SJSA1 (cell line): Measurements from ENCODE around the gene DSTN. TPM values are rescaled to one million over a fixed set of nuclear protein-coding genes. Genes with fewer than 3 reads are reported as not detected.
A peak's percentile ranks its signal among the peaks of the same experiment; 100 is the strongest.

Source experiments
- DNase-seq, 2 experiments: peaks; one replicate each; pipeline ENCODE4 v3.0.0-alpha.2; 2015 to 2020; ENCODE audit warnings: low spot score in 2 of 2, low read depth in 1 of 2
- H3K27ac ChIP-seq: fragments of 250-450 bp; sonication (Bioruptor Pico); 2 replicates; pipeline ENCODE4 v1.5.1; 2020; ENCODE audit warnings: mild to moderate bottlenecking, moderate library complexity
- H3K27me3 ChIP-seq: fragments of 250-450 bp; sonication (Bioruptor Pico); replicated peaks from 2 replicates; pipeline ENCODE4 v1.5.1; 2020; ENCODE audit warnings: mild to moderate bottlenecking, moderate library complexity
- H3K36me3 ChIP-seq: fragments of 250-450 bp; sonication (Bioruptor Pico); 2 replicates; pipeline ENCODE4 v1.5.1; 2020; ENCODE audit warnings: mild to moderate bottlenecking
- H3K4me1 ChIP-seq: fragments of 250-450 bp; sonication (Bioruptor Pico); replicated peaks from 2 replicates; pipeline ENCODE4 v1.6.1; 2021; ENCODE audit warnings: mild to moderate bottlenecking
- H3K4me3 ChIP-seq: fragments of 250-450 bp; sonication (Bioruptor Pico); 2 replicates; pipeline ENCODE4 v1.5.1; 2020; ENCODE audit warnings: mild to moderate bottlenecking
- H3K9me3 ChIP-seq: fragments of 250-450 bp; sonication (Bioruptor Pico); replicated peaks from 2 replicates; pipeline ENCODE4 v1.5.1; 2020; ENCODE audit warnings: mild to moderate bottlenecking
- total RNA-seq: library from RNA; depleted of rRNA; stranded (reverse); fragments of >200 nt; shearing (Covaris generic); gene quantifications from 2 replicates; pipeline ENCODE4 v1.2.3, GENCODE V29; 2014

DSTN gene
- total RNA-seq, 1 experiment from 2014 or later: 480 TPM

- H3K4me3 ChIP-seq: no peak overlapping the region
- no peaks in the 10 kb centered on the region for H3K9me3 ChIP-seq
- peak in 1 of 2 experiments; percentile 29 for DNase-seq
- no peaks in the 10 kb centered on the region for H3K4me1 ChIP-seq
- peaks cover 98% of the 10 kb centered on the region for H3K36me3 ChIP-seq
- no peaks in the 10 kb centered on the region for H3K27me3 ChIP-seq
- H3K27ac ChIP-seq: no peak overlapping the region
Measured at GRCh38 chr20:17622086-17622850, 52.4 kb downstream of the DSTN start.

GRCh38 chr20:17622851-17623508 is 53.1 kb downstream of the DSTN start:
- H3K36me3 ChIP-seq: peaks cover 98% of the 10 kb centered on the region
- no peaks in the 10 kb centered on the region for H3K27me3 ChIP-seq
- no peak for DNase-seq
- no peak overlapping the region for H3K4me3 ChIP-seq
- H3K27ac ChIP-seq: no peak overlapping the region
- H3K4me1 ChIP-seq: no peaks in the 10 kb centered on the region
- no peaks in the 10 kb centered on the region for H3K9me3 ChIP-seq

- Histone ChIP-seq H3K9me3 (no peaks in the 10 kb centered on the region), H3K27ac (no peak overlapping the region), H3K4me3 (no peak overlapping the region), H3K27me3 (no peaks in the 10 kb centered on the region), H3K4me1 (no peaks in the 10 kb centered on the region), H3K36me3 (peaks cover 98% of the 10 kb centered on the region)
- no peak for DNase-seq
Measured at GRCh38 chr20:17624070-17624469, 54.2 kb downstream of the DSTN start.

- no peak for DNase-seq
- H3K27ac ChIP-seq: no peak overlapping the region
- no peaks in the 10 kb centered on the region for H3K9me3 ChIP-seq
- peaks cover 98% of the 10 kb centered on the region for H3K36me3 ChIP-seq
- no peaks in the 10 kb centered on the region for H3K27me3 ChIP-seq
- no peaks in the 10 kb centered on the region for H3K4me1 ChIP-seq
- no peak overlapping the region for H3K4me3 ChIP-seq
Measured at GRCh38 chr20:17624551-17625245, 54.8 kb downstream of the DSTN start.

GRCh38 chr20:17625246-17626051 is 55.6 kb downstream of the DSTN start:
- Histone ChIP-seq H3K27ac (no peak overlapping the region), H3K4me3 (no peak overlapping the region), H3K27me3 (no peaks in the 10 kb centered on the region), H3K4me1 (no peaks in the 10 kb centered on the region), H3K36me3 (peaks cover 98% of the 10 kb centered on the region), H3K9me3 (no peaks in the 10 kb centered on the region)
- DNase-seq: no peak

- H3K27ac ChIP-seq: no peak overlapping the region
- no peak overlapping the region for H3K4me3 ChIP-seq
- peaks cover 98% of the 10 kb centered on the region for H3K36me3 ChIP-seq
- H3K27me3 ChIP-seq: no peaks in the 10 kb centered on the region
- DNase-seq: no peak
- no peaks in the 10 kb centered on the region for H3K9me3 ChIP-seq
- no peaks in the 10 kb centered on the region for H3K4me1 ChIP-seq
Measured at GRCh38 chr20:17626217-17627007, 56.5 kb downstream of the DSTN start.

GRCh38 chr20:17627101-17627955 is 57.5 kb downstream of the DSTN start:
- H3K27me3 ChIP-seq: no peaks in the 10 kb centered on the region
- DNase-seq: no peak
- peaks cover 98% of the 10 kb centered on the region for H3K36me3 ChIP-seq
- no peaks in the 10 kb centered on the region for H3K9me3 ChIP-seq
- no peak overlapping the region for H3K27ac ChIP-seq
- H3K4me3 ChIP-seq: no peak overlapping the region
- no peaks in the 10 kb centered on the region for H3K4me1 ChIP-seq

- Histone ChIP-seq H3K4me1 (no peaks in the 10 kb centered on the region), H3K36me3 (peaks cover 98% of the 10 kb centered on the region), H3K4me3 (no peak overlapping the region), H3K27ac (no peak overlapping the region), H3K9me3 (no peaks in the 10 kb centered on the region), H3K27me3 (no peaks in the 10 kb centered on the region)
- DNase-seq: no peak
Measured at GRCh38 chr20:17628101-17628841, 58.4 kb downstream of the DSTN start.

- DNase-seq: no peak
- Histone ChIP-seq H3K36me3 (peaks cover 100% of the 10 kb centered on the region), H3K9me3 (no peaks in the 10 kb centered on the region)
Measured at GRCh38 chr20:17629025-17629424, 59.1 kb downstream of the DSTN start.

GRCh38 chr20:17629678-17630089 is 59.8 kb downstream of the DSTN start:
- Histone ChIP-seq H3K27me3 (no peaks in the 10 kb centered on the region), H3K4me3 (no peak overlapping the region), H3K27ac (no peak overlapping the region), H3K9me3 (no peaks in the 10 kb centered on the region), H3K4me1 (no peaks in the 10 kb centered on the region), H3K36me3 (peaks cover 100% of the 10 kb centered on the region)
- DNase-seq: no peak

More at GRCh38 chr20:17629025-17629424, 59.1 kb downstream of the DSTN start:
- no peaks in the 10 kb centered on the region for H3K27me3 ChIP-seq
- no peak overlapping the region for H3K4me3 ChIP-seq
- H3K27ac ChIP-seq: no peak overlapping the region
- no peaks in the 10 kb centered on the region for H3K4me1 ChIP-seq

GRCh38 chr20:17630151-17630805 is 60.4 kb downstream of the DSTN start:
- H3K36me3 ChIP-seq: peaks cover 100% of the 10 kb centered on the region

More at GRCh38 chr20:17630151-17630805, 60.4 kb downstream of the DSTN start:
- no peak overlapping the region for H3K27ac ChIP-seq
- DNase-seq: no peak
- H3K9me3 ChIP-seq: no peaks in the 10 kb centered on the region
- H3K4me1 ChIP-seq: no peaks in the 10 kb centered on the region
- H3K4me3 ChIP-seq: no peak overlapping the region
- H3K27me3 ChIP-seq: no peaks in the 10 kb centered on the region
